GM21515 (cell line): ENCODE data around the gene ERVK3-1.
"Not testable (repeated sequence)": the region's sequence is repeated elsewhere in the genome, so short reads cannot be mapped to it uniquely, and the experiment has no call there.

ENCODE experiments used
- ATAC-seq: cut with Tn5 transposase; IDR thresholded peaks from one replicate; pipeline ENCODE4 v1.9.1; 2021; ENCODE audit not compliant: unreplicated experiment

The ERVK3-1 gene

DNA sequence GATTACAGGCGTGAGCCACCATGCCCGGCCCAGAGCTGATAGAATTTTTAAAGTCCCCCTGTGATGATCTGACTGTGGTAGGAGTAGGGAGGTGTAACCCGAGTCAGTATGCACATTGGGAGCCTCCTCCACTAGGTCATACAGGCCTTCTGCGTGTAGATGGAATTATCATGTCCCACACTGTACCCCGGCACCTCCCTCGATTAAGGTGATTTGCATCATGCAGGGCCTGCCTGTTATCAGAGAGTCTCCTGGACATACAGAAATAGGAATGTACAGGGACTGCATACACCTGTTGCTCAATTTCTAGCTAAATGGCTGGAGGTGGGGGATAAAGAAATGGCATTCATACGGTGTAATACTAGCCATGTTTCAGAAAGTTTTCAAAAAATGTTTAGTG lies 922 bp upstream of the ERVK3-1 start:
- no peak for ATAC-seq

DNA sequence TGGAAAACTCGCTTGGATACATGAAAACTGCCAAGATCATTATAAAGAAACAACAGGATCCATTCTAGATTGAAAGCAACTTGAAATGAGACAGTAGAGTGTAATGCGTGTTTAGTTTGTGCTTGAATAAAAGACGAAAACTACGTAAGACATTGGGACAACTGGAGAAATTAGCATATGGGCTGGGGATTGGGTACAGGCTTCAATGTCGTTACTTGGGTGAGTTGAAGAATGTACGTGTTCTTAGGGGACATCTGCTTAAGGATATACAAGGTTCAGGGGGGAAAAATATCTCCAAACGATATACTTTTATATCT lies 471 bp upstream of the ERVK3-1 start:
- ATAC-seq: no peak

GRCh38 chr19:58305932-58306323 lies 751 bp downstream of the ERVK3-1 start:
- no peak for ATAC-seq

DNA sequence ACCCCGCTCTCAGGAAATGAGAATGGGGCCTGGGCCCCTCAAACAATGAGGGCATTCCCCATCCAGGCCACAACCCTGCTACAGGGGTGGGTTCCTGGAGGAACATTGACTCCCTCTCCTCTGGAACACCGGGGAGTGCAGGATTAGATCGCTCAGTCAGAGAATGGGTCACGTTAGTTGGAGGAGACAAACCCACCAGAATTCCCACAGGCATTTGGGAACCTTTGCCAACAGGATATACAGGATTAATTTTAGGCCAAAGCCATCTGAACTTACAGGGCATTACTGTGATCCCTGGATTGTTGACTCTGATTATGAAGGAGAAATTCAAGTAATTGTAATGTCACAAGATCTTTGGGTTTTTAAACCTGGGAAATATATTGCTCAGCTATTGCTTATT lies 2.6 kb downstream of the ERVK3-1 start:
- no peak for ATAC-seq

DNA sequence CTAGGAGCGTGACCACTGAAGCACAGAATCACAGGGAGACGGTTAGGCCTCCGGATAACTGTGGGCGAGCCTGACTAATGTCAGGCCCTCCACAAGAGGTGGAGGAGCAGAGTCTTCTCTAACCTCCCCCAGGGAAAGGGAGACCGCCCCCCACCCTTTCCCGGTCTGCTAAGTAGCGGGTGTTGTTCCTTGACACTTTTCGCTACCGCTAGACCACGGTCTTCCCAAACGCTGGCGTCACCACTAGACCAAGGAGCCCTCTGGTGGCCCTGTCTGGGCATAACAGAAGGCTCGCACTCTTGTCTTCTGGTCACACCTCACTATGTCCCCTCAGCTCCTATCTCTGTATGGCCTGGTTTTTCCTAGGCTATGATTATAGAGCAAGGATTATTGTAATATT lies 5.5 kb downstream of the ERVK3-1 start:
- not testable (repeated sequence) for ATAC-seq

DNA sequence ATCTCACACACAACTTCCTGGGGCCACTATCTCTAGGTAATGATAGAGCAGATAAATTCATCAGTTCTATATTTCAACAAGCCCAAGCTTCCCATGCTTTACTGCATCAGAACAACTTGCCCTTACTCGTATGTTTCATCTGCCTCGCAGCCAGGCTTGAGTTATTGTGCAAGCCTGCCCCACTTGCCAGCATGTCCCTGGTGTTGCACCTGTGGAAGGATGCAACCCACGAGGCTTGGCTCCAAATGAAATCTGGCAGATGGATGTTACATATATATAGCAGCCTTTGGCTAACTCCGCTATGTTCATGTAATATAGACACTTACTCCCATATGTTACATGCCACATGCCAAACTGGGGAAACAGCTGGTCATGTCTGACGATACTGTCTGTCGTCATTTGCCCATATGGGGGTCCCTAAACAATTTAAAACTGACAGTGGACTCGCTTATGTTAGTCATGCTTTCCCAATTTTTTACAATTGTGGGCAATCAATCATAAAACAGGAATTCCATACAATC lies 6.2 kb downstream of the ERVK3-1 start:
- ATAC-seq: no peak

GRCh38 chr19:58315580-58315979 lies 10.4 kb downstream of the ERVK3-1 start:
- no peak for ATAC-seq

- ATAC-seq: no peak
Observed at GRCh38 chr19:58317476-58318072, 12.4 kb downstream of the ERVK3-1 start.

DNA sequence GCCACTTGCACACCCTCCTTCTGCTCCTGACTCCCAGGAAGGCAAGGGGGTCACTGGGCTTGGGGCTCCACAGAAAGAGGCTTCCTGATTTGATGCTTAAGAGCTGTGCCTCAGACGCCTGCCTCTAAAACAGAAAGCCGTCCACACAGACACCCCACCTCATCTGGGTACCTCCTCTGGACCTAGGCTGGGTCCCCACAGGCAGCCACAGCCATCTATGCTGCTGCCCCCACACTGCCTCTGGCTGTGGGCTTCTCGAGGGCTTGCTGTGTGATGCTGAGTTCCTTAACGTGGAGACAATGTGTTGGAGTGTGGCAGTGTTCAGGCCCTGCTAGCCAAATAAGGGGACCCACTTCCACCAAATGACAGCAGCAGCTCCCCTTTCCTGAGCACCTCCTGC lies 13.1 kb downstream of the ERVK3-1 start:
- ATAC-seq: no peak

GRCh38 chr19:58319241-58319640 lies 14.1 kb downstream of the ERVK3-1 start:
- no peak for ATAC-seq

DNA sequence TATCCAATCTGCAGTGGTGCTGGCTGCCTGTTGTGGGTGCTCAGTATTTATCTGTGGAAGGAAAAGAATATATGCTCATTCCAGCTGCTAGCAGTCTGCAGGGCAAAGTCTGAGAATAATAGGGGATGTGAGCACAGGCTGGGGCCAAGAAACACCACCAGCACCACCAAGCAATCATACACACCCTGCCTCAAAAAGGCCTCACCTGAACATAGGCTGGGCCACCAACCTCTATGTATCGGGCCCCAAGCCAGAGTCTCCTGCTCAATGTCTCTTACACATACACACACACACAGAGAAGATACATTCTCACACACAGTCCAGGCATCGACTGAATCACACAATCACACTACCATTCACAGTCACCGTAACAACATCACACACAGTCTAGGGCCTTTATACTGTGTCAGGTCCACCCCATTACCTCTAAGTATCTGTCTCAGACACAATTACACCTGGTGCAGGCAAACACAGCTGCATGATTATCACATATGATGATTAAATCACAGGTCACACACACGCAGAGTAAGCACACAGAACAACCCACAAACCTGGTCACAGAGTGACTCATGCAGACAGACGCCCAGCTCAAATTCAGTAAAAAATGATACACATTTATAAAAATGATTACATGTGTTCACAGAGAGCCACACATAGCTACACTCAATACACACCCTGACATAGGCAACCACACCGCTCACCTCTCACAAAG lies 20.3 kb downstream of the ERVK3-1 start:
- no peak for ATAC-seq

GRCh38 chr19:58326501-58326913 lies 21.3 kb downstream of the ERVK3-1 start:
- ATAC-seq: no peak

GRCh38 chr19:58326914-58327726 lies 21.9 kb downstream of the ERVK3-1 start, which contains the start of gene ZSCAN22:
ZSCAN22 (plus strand) TSS chr19:58326994; CDS start chr19:58334803, 7,809 bp downstream.
- peak; percentile 83 for ATAC-seq

DNA sequence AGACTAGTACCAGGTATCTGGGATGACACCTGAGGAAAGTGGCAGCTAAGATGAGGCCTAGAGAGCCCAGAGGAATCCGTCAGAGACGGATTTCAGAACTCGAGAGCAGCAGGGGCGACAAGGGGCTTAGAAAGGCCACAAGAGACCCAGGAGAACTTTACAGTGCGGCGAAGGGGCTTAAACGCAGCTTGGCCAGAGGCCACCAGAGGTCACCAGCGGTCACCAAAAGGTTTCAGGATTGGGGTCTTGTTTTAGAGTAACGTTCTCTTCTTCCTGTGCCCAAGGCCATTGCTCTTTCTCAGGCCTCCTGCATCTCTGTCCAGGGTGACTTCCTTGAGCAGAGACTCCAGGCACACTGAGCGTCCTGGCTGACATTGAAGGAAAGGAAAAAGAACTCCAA lies 23.8 kb downstream of the ERVK3-1 start:
- ATAC-seq: no peak

- ATAC-seq: no peak
Observed at GRCh38 chr19:58330458-58330857, 25.3 kb downstream of the ERVK3-1 start.

- no peak for ATAC-seq
Observed at GRCh38 chr19:58332697-58333096, 27.5 kb downstream of the ERVK3-1 start.

DNA sequence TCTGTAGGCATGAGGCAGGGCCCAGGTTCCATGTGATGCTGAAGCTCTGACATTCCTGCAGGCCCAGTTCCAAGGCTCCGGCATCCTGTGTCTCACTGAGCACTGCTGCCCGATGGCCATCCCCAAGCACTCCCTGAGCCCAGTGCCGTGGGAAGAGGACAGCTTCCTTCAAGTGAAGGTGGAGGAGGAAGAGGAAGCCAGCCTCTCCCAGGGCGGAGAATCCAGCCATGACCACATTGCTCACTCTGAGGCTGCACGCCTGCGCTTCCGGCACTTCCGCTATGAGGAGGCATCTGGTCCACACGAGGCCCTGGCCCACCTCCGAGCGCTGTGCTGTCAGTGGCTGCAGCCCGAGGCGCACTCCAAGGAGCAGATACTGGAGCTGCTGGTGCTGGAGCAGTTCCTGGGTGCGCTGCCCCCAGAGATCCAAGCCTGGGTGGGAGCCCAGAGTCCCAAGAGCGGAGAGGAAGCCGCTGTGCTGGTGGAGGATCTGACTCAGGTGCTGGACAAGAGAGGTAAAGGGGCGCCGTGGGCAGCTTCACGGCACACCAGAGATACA lies 29.6 kb downstream of the ERVK3-1 start:
- no peak for ATAC-seq

DNA sequence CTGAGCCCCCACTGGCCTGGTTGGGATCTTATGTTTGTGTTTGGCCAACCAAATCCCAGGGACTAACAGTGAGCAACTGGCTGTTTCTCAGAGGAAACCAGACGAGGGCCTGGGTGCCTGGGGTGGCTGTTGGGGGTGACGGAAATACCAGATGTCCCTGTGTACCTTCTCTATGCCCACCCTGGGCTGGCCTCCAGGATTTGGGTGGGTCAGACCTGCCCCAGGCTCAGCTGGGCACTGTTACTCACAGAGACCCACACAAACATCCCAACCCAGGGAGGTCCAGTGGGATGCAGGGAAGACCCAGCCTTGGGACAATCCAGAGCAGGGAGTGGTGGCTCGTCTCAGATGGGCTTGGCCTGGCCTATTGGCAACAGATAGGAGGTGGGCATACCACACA lies 30.5 kb downstream of the ERVK3-1 start:
- ATAC-seq: no peak

GRCh38 chr19:58336216-58336615 lies 31.0 kb downstream of the ERVK3-1 start:
- no peak for ATAC-seq

DNA sequence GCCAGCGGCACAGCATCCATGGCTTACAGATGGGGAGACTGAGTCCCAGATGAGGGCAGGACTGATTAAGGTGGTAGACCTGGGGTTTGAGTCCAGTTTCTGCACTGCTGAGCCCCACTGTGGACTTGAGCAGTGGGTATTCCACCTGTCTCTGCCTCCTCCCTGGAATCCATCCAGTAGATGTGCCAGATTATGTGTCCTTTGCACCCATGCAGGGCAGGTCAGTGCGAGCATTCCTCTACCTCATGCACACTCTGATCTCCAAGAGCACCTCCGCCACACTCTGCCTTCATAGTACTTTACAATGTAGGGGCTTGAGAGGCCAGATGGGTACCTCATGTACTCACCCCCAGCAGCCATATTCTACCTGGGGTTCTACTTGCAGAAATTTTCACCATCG lies 31.6 kb downstream of the ERVK3-1 start:
- no peak for ATAC-seq

GRCh38 chr19:58338336-58338735 lies 33.2 kb downstream of the ERVK3-1 start:
- ATAC-seq: no peak
